Right lobe of liver (tissue), 6 donors: ENCODE results near the gene UBR1. TPM values are rescaled to one million over a fixed set of nuclear protein-coding genes. Genes with fewer than 3 reads are reported as not detected.

Experiments
- ATAC-seq, 4 donors: fragments of 200-7000 bp; cut with Tn5 transposase; one replicate each; pipeline ENCODE4 v1.9.1; 2020; ENCODE audit warnings: mild to moderate bottlenecking in 4 of 4, moderate library complexity in 4 of 4
- DNase-seq, 3 donors: peaks; one replicate each; pipeline ENCODE4 v3.0.0-alpha.2; 2020
- H3K27ac ChIP-seq, 3 donors: fragments of 200-600 bp; one replicate each; pipeline ENCODE4 v1.8.0; 2022
- H3K27me3 ChIP-seq, 2 donors: fragments of 200-600 bp; one replicate each; pipeline ENCODE4 v1.8.0; 2022
- H3K36me3 ChIP-seq, 4 donors: fragments of 200-600 bp; sonication (generic) in 1 of 4; one replicate each; pipeline versions ENCODE4 v1.5.1 to v1.8.0; 2017 to 2022; ENCODE audit warnings: control low read depth in 1 of 4
- H3K4me1 ChIP-seq, 4 donors: fragments of 200-600 bp; sonication (generic) in 1 of 4; one replicate each; pipeline versions ENCODE4 v1.5.1 to v1.8.0; 2017 to 2022; ENCODE audit warnings: control low read depth in 1 of 4
- H3K4me3 ChIP-seq, 3 donors: fragments of 200-600 bp; one replicate each; pipeline ENCODE4 v1.8.0; 2022
- H3K9me3 ChIP-seq, 4 donors: fragments of 200-600 bp; sonication (generic) in 1 of 4; one replicate each; pipeline versions ENCODE4 v1.5.1 to v1.8.0; 2017 to 2022; ENCODE audit warnings: control low read depth in 1 of 4
- CTCF ChIP-seq, 4 donors: fragments of 200-600 bp in 3 of 4; fragments of 450-650 bp in 1 of 4; IDR thresholded peaks; one replicate each; pipeline versions ENCODE4 v1.5.1 to v1.8.0; 2016 to 2022; ENCODE audit warnings: antibody characterized with exemption in 4 of 4, mild to moderate bottlenecking in 2 of 4
- POLR2A ChIP-seq: fragments of 450-650 bp; IDR thresholded peaks from one replicate; pipeline ENCODE4 v1.6.1; 2017; ENCODE audit warnings: antibody characterized with exemption, mild to moderate bottlenecking
- WGBS: methylation state at CpG from one replicate; pipeline ENCODE4 v1.1.6; 2018; ENCODE audit warnings: low coverage, low lambda C conversion rate; ENCODE audit not compliant: insufficient coverage; ENCODE audit errors: missing lambda C conversion rate; 5-methylcytosine and 5-hydroxymethylcytosine counted together
- intact Hi-C, 2 donors: fragments of 100-400 bp; cut with DNase I; formaldehyde crosslinking; loops; one replicate each; pipeline versions ENCODE4 v1.11.2 to v1.14.1; 2022
- total RNA-seq, 6 experiments: library from RNA; depleted of rRNA in 2 of 6; stranded (reverse); fragments of >200 nt in 2 of 6; fragmentation: NEBNext Ultra II Directional in 3 of 6; extraction: Animal tissue kit (Norgen Biotek cat#: 25700) in 3 of 6; gene quantifications; one replicate each; pipeline versions ENCODE4 v1.1.0 to v1.2.4, GENCODE V29; 2016 to 2023
- donor health status: DM: no; HTN: yes; CAD: no.
- donor health status: DM: no; HTN: no; CAD: no.
- donor health status: DM: no; HTN: no; CAD: no.
- donor health status: DM: no; HTN: yes; CAD: no.
- donor health status: DM: no; HTN: yes; CAD: no.

Gene UBR1
- total RNA-seq, 6 experiments from 2014 or later = 8.8 to 15.6 (median 10.6) TPM

DNA sequence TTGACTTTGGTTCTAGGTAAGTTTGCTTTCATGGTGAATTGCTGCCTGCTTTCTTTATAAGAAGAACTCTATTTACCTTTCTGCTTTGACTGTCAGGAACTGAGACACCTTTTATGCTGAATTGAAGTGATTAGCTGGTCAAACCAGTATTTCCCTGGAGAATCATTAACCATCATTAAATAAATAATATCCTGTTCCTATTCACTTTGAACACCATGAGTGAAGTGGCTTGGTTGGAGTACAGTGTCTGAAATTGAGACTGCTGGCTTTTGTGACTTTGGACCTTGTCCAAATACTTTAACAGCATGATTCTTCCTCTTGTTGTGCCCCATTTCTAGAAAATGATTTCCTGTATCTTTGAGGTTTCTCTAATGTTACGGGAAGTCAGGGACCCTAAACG, 21.9 kb upstream of the UBR1 start:
- no peak for DNase-seq
- peak; percentile 27 to 62 (median 45) for ATAC-seq

GRCh38 chr15:43126356-43126755, 20.5 kb upstream of the UBR1 start:
- H3K27me3 ChIP-seq = no peaks in the 10 kb centered on the region
- H3K9me3 ChIP-seq = no peaks in the 10 kb centered on the region
- intact Hi-C loops = no loop called here
- no peak overlapping the region for H3K4me3 ChIP-seq
- H3K36me3 ChIP-seq = no peaks in the 10 kb centered on the region
- DNase-seq = no peak
- no peak overlapping the region for H3K27ac ChIP-seq
- WGBS = 55% methylated on average over 2 of the region's 6 CpGs
- ATAC-seq = no peak
- H3K4me1 ChIP-seq = no peaks in the 10 kb centered on the region
- TF ChIP-seq POLR2A (no peak), CTCF (IDR thresholded peaks at IDR 0.05) (no peak)

More for the DNA sequence above, 21.9 kb upstream of the UBR1 start:
- H3K27me3 ChIP-seq = no peaks in the 10 kb centered on the region
- H3K9me3 ChIP-seq = no peaks in the 10 kb centered on the region
- TF ChIP-seq POLR2A (no peak), CTCF (IDR thresholded peaks at IDR 0.05) (no peak)
- no peak overlapping the region for H3K27ac ChIP-seq
- WGBS = 85% methylated on average over 2 of the region's 2 CpGs
- H3K4me3 ChIP-seq = no peak overlapping the region
- no peaks in the 10 kb centered on the region for H3K4me1 ChIP-seq
- intact Hi-C loops = no loop called here
- H3K36me3 ChIP-seq = no peaks in the 10 kb centered on the region

DNA sequence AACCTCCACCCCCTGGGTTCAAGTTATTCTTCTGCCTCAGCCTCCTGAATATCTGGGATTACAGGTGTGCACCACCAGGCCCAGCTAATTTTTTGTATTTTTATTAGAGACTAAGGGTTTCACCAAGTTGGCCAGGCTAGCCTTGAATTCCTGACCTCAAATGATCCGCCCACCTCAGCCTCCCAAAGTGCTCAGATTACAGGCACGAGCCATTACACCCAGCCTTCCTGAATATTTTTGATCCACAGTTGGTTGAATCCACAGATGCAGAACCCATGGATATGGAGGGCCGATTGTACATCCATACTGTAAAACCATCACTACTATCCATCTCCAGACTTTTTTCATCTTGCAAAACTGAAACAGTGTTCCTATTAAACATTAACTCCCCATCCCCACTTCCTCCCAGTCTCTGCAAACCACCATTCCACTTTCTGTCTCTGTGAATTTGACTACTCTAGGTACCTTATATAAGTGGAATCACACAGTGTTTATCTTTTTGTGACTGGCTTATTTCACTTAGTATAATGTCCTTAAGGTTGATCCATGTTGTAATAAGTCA, 19.3 kb upstream of the UBR1 start:
- DNase-seq (no peak), ATAC-seq (peak in 1 of 4 donors; percentile 4)
- H3K27me3 ChIP-seq = no peaks in the 10 kb centered on the region
- 67% methylated on average over 3 of the region's 3 CpGs for WGBS
- no peak overlapping the region for H3K4me3 ChIP-seq
- no peaks in the 10 kb centered on the region for H3K36me3 ChIP-seq
- H3K4me1 ChIP-seq = no peaks in the 10 kb centered on the region
- no peak overlapping the region for H3K27ac ChIP-seq
- no peaks in the 10 kb centered on the region for H3K9me3 ChIP-seq
- TF ChIP-seq POLR2A (no peak), CTCF (IDR thresholded peaks at IDR 0.05) (no peak)
- intact Hi-C loops = no loop called here

GRCh38 chr15:43121863-43122262, 16.0 kb upstream of the UBR1 start:
- H3K36me3 ChIP-seq = no peaks in the 10 kb centered on the region
- no peak overlapping the region for H3K4me3 ChIP-seq
- H3K9me3 ChIP-seq = no peaks in the 10 kb centered on the region
- no peaks in the 10 kb centered on the region for H3K4me1 ChIP-seq
- TF ChIP-seq POLR2A = no peak
- TF ChIP-seq CTCF (IDR thresholded peaks at IDR 0.05) = no peak
- H3K27ac ChIP-seq = no peak overlapping the region
- DNase-seq = no peak
- WGBS = 50% methylated on average over 2 of the region's 2 CpGs
- intact Hi-C loops = loop anchor here in 1 of 2 donors (5.0 kb wide), 1 partner anchor 40 kb away; no protein-coding TSS in a partner anchor
- ATAC-seq = no peak
- no peaks in the 10 kb centered on the region for H3K27me3 ChIP-seq

DNA sequence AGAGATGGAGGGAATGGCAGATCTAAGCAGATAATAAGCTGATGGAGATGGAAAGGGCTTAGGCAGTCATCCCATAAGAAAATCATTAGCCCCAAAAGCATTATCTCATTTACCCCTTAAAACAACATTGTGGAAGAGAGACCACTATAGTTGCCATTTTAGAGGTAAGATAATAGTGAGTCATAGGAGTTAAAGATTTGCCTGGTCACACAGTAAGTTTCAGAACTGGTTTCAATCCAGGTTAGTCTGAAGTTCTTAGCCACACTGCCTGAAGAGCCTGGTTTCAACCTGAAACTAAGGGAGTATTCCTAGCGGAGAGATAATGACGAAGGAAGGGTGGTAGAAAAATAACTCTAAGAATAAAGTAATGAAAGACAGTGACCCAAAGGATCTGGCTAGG, 13.0 kb upstream of the UBR1 start:
- Histone ChIP-seq H3K4me1 (no peaks in the 10 kb centered on the region), H3K27me3 (no peaks in the 10 kb centered on the region), H3K4me3 (no peak overlapping the region), H3K36me3 (no peaks in the 10 kb centered on the region), H3K27ac (no peak overlapping the region), H3K9me3 (no peaks in the 10 kb centered on the region)
- intact Hi-C loops = no loop called here
- DNase-seq (no peak), ATAC-seq (no peak)
- 88% methylated on average over 2 of the region's 2 CpGs for WGBS
- no peak for TF ChIP-seq POLR2A
- no peak for TF ChIP-seq CTCF (IDR thresholded peaks at IDR 0.05)
